Esophagus (tissue), 2 donors: ENCODE data around the gene PDE1C. TPM values are rescaled to one million over a fixed set of nuclear protein-coding genes. Genes with fewer than 3 reads are reported as not detected.

ENCODE experiments used
- H3K27ac ChIP-seq, 2 donors: one replicate each; pipeline ENCODE4 v1.5.1; 2013; ENCODE audit warnings: low read depth in 2 of 2, mild to moderate bottlenecking in 2 of 2, inconsistent platforms in 1 of 2, low read length in 1 of 2, moderate library complexity in 1 of 2
- H3K27me3 ChIP-seq, 2 donors: one replicate each; pipeline ENCODE4 v1.6.1; 2013; ENCODE audit warnings: low read length in 2 of 2, control low read depth in 1 of 2, mild to moderate bottlenecking in 1 of 2; ENCODE audit not compliant: insufficient read depth in 2 of 2, control insufficient read depth in 1 of 2
- H3K36me3 ChIP-seq, 2 donors: one replicate each; pipeline ENCODE4 v1.6.1; 2013; ENCODE audit warnings: low read length in 1 of 2; ENCODE audit not compliant: control insufficient read depth in 2 of 2, insufficient read depth in 2 of 2
- H3K4me1 ChIP-seq, 2 donors: one replicate each; pipeline ENCODE4 v1.6.1; 2013; ENCODE audit warnings: low read length in 1 of 2; ENCODE audit not compliant: control insufficient read depth in 2 of 2, insufficient read depth in 2 of 2
- H3K4me3 ChIP-seq, 2 donors: one replicate each; pipeline ENCODE4 v1.5.1; 2013; ENCODE audit warnings: low read length in 2 of 2, mild to moderate bottlenecking in 2 of 2, low read depth in 1 of 2, moderate library complexity in 1 of 2
- H3K9me3 ChIP-seq, 2 donors: one replicate each; pipeline ENCODE4 v1.6.1; 2013; ENCODE audit warnings: mild to moderate bottlenecking in 2 of 2, low read depth in 1 of 2, low read length in 1 of 2, moderate library complexity in 1 of 2; ENCODE audit not compliant: control insufficient read depth in 2 of 2, insufficient read depth in 1 of 2
- WGBS, 2 donors: extraction: QIAGEN DNeasy Blood & Tissue Kit; methylation state at CpG; one replicate each; pipeline ENCODE4 v1.1.7; 2013; 5-methylcytosine and 5-hydroxymethylcytosine counted together
- polyA plus RNA-seq, 2 donors: library from polyadenylated mRNA; stranded (reverse); fragments of 200-250 nt; gene quantifications; one replicate each; pipeline ENCODE4 v1.2.3, GENCODE V29; 2013
- donor health status: healthy with polysubstance abuse.
- donor health status: Bipolar disorder and iron deficiency.

The PDE1C gene
- polyA plus RNA-seq, 2 donors, result 1.9 to 2.2 TPM

- no peak overlapping the region for H3K4me3 ChIP-seq
- H3K4me1 ChIP-seq, result no peaks in the 10 kb centered on the region
- 64 to 67% methylated on average over 3 of the region's 3 CpGs for WGBS, 2 donors
- H3K36me3 ChIP-seq, result no peaks in the 10 kb centered on the region
- no peaks in the 10 kb centered on the region for H3K9me3 ChIP-seq
- no peak overlapping the region for H3K27ac ChIP-seq
- no peaks in the 10 kb centered on the region for H3K27me3 ChIP-seq
Measured at GRCh38 chr7:32049599-32049998, 20.6 kb downstream of the PDE1C start.

- Histone ChIP-seq H3K9me3 (no peaks in the 10 kb centered on the region), H3K4me1 (no peaks in the 10 kb centered on the region), H3K4me3 (no peak overlapping the region), H3K36me3 (no peaks in the 10 kb centered on the region), H3K27ac (no peak overlapping the region), H3K27me3 (no peaks in the 10 kb centered on the region)
- WGBS, 2 donors, result 19 to 22% methylated on average over 3 of the region's 3 CpGs
Measured at GRCh38 chr7:32048970-32049491, 21.2 kb downstream of the PDE1C start.

GRCh38 chr7:32047801-32048200 lies 22.4 kb downstream of the PDE1C start:
- Histone ChIP-seq H3K27me3 (no peaks in the 10 kb centered on the region), H3K4me1 (no peaks in the 10 kb centered on the region), H3K4me3 (no peak overlapping the region), H3K9me3 (no peaks in the 10 kb centered on the region), H3K36me3 (no peaks in the 10 kb centered on the region), H3K27ac (no peak overlapping the region)

- no peaks in the 10 kb centered on the region for H3K9me3 ChIP-seq
- H3K27me3 ChIP-seq, result no peaks in the 10 kb centered on the region
- H3K4me1 ChIP-seq, result no peaks in the 10 kb centered on the region
- no peak overlapping the region for H3K27ac ChIP-seq
- no peaks in the 10 kb centered on the region for H3K36me3 ChIP-seq
- 76 to 78% methylated on average over 3 of the region's 3 CpGs for WGBS, 2 donors
- H3K4me3 ChIP-seq, result no peak overlapping the region
Measured at GRCh38 chr7:32047075-32047474, 23.1 kb downstream of the PDE1C start.

- no peaks in the 10 kb centered on the region for H3K4me1 ChIP-seq
- no peaks in the 10 kb centered on the region for H3K36me3 ChIP-seq
- no peaks in the 10 kb centered on the region for H3K9me3 ChIP-seq
- no peak overlapping the region for H3K4me3 ChIP-seq
- H3K27me3 ChIP-seq, result no peaks in the 10 kb centered on the region
- H3K27ac ChIP-seq, result no peak overlapping the region
Measured at GRCh38 chr7:32045228-32045627, 25.0 kb downstream of the PDE1C start.

- H3K27me3 ChIP-seq, result no peaks in the 10 kb centered on the region
- H3K4me1 ChIP-seq, result no peaks in the 10 kb centered on the region
- H3K9me3 ChIP-seq, result no peaks in the 10 kb centered on the region
- H3K4me3 ChIP-seq, result no peak overlapping the region
- 64 to 81% methylated on average over 3 of the region's 3 CpGs for WGBS, 2 donors
- H3K27ac ChIP-seq, result no peak overlapping the region
- H3K36me3 ChIP-seq, result no peaks in the 10 kb centered on the region
Measured at GRCh38 chr7:32044739-32045138, 25.5 kb downstream of the PDE1C start.

GRCh38 chr7:32043688-32044087 lies 26.5 kb downstream of the PDE1C start:
- WGBS, 2 donors, result 66 to 70% methylated on average over 3 of the region's 3 CpGs
- Histone ChIP-seq H3K4me3 (no peak overlapping the region), H3K4me1 (no peaks in the 10 kb centered on the region), H3K27me3 (no peaks in the 10 kb centered on the region), H3K9me3 (no peaks in the 10 kb centered on the region), H3K27ac (no peak overlapping the region), H3K36me3 (no peaks in the 10 kb centered on the region)

- H3K4me1 ChIP-seq, result no peaks in the 10 kb centered on the region
- 83 to 84% methylated on average over 5 of the region's 5 CpGs for WGBS, 2 donors
- no peaks in the 10 kb centered on the region for H3K9me3 ChIP-seq
- no peaks in the 10 kb centered on the region for H3K27me3 ChIP-seq
- no peak overlapping the region for H3K4me3 ChIP-seq
- no peaks in the 10 kb centered on the region for H3K36me3 ChIP-seq
- no peak overlapping the region for H3K27ac ChIP-seq
Measured at GRCh38 chr7:32042900-32043299, 27.3 kb downstream of the PDE1C start.

- peaks cover 0 to under 1% of the 10 kb centered on the region in 2 donors for H3K4me1 ChIP-seq
- H3K9me3 ChIP-seq, result no peaks in the 10 kb centered on the region
- 77 to 82% methylated on average over 6 of the region's 6 CpGs for WGBS, 2 donors
- H3K4me3 ChIP-seq, result no peak overlapping the region
- H3K36me3 ChIP-seq, result no peaks in the 10 kb centered on the region
- H3K27me3 ChIP-seq, result no peaks in the 10 kb centered on the region
- no peak overlapping the region for H3K27ac ChIP-seq
Measured at GRCh38 chr7:32039000-32039756, 31.0 kb downstream of the PDE1C start.

GRCh38 chr7:32037650-32038198 lies 32.5 kb downstream of the PDE1C start:
- Histone ChIP-seq H3K4me3 (no peak overlapping the region), H3K27ac (no peak overlapping the region), H3K27me3 (no peaks in the 10 kb centered on the region), H3K36me3 (no peaks in the 10 kb centered on the region), H3K4me1 (peaks cover 0 to 2% of the 10 kb centered on the region in 2 donors), H3K9me3 (no peaks in the 10 kb centered on the region)
